ENCODE data around the gene OCIAD1.
"Not testable (repeated sequence)": the region's sequence is repeated elsewhere in the genome, so short reads cannot be mapped to it uniquely, and the experiment has no call there.

The OCIAD1 gene

DNA sequence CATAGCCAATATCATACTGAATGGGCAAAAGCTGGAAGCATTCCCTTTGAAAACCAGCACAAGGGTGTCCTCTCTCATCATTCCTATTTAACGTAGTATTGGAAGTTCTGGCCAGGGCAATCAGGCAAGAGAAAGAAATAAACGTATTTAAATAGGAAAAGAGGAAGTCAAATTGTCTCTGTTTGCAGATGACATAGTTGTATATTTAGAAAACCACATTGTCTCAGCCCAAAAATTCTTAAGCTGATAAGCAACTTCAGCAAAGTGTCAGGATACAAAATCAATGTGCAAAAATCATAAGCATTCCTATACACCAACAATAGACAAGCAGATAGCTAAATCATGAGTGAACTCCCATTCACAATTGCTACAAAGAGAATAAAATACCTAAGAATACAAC lies 9.5 kb upstream of the OCIAD1 start:
- DNase-seq (ENCODE audit: low read depth) = not testable (repeated sequence)

DNA sequence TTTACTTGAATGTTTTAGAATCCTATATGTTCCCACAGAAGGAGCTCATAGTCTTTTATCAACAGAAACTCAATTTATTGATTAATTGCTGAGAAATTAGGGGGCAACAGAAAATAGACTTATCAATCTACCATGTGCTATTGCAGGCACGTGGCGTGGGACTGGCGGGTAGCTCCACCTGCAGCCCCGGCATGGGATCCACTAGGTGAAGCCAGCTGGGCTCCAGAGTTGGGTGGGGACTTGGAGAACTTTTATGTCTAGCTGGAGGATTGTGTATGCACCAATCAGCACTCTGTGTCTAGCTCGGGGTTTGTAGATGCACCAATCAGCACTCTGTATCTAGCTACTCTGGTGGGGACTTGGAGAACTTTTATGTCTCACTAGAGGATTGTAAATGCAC lies 3.3 kb upstream of the OCIAD1 start:
- DNase-seq (ENCODE audit: low read depth) = no peak

DNA sequence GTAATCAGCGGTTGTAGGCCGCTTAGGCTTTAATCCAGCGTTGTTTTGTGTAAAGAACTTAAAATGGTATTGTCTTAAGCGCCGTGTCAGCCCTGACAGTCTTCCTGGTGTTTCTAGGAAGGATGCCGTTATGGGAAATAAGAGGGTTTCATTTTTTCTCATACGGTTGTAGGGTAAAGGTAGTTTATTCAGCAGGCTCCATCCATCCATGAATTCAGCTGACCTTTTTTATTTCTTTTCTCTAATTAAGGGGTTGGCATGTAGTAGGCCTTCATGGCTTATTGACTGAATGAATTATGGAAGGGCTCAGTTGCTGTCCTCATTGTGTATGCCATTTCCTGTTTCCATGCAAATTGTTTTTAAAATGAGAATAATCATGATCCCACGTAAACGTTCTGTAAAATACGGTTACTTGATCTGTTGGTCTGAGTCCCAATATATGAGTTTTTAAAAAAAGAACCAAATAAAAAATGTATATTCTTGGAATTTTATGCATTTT lies 693 bp downstream of the OCIAD1 start:
- peak; percentile 2 for DNase-seq (ENCODE audit: low read depth)

DNA sequence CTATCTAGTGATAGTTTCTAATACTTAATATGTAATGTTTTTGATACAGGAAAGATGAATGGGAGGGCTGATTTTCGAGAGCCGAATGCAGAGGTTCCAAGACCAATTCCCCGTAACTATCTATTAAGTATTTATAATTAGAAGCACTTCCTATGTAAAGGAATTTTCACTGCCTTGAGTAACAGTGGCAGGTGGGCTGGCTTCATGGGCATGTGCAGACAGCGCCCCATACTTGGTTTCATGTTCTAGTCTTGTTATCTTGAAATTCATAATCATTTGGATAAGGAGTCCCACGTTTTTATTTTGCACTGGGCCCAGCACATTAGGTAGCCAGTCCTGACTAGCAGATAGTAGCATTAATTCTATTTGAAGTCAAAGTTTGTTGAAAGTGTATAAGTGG lies 1.7 kb downstream of the OCIAD1 start:
- no peak for DNase-seq (ENCODE audit: low read depth)

DNA sequence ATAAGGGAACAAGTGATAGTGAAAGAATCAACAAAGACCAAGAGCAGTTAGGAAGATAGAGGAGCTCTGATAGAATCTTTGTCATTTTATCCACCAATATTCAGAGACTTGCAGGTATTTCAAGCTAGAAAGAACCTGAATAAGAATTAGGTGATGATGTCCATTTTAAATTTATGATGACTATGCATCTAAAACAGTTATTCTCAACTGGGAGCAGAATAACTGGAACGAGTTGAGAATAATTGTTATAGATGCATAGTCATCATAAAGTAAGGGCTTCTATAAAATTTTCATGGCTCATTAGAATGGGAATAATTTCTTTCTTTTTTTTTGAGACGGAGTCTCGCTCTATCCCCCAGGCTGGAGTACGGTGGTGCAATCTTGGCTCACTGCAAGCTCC lies 5.8 kb downstream of the OCIAD1 start:
- no peak for DNase-seq (ENCODE audit: low read depth)

DNA sequence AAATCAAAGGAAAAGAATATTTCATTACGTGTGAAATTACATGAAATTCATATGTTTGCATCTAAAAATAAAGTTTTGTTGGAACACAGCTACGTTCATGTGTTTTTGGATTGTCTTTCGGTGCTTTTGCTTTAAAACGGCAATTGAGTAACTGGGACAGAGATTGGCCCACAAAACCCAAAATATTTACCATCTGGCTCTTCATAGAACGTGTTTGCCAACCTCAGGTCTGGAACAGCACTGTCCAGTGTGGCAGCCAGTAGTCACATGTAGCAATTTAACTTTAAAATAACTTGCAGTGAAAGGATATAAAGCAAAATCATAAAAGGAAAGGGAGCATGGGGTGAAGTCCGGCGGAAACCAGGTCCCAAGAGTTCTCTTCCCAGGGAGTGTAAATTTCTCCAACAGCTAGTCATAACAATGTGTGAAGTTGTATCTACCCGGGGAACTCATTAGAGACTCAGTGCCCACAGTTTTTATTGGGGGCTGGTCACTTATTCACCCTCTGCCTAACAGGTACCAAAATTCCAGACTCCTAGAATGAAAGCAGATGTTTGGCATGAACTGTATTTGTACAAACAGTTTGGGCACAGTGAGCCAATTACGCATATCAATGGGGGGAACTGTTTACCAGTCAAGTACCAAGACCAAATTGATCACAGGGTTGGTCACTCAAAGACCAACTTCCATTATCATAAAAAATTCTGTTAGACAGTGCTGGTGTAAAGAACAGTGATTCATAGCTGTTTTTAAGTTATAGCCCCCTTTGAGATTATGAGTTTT lies 10.3 kb downstream of the OCIAD1 start:
- DNase-seq (ENCODE audit: low read depth) = no peak

DNA sequence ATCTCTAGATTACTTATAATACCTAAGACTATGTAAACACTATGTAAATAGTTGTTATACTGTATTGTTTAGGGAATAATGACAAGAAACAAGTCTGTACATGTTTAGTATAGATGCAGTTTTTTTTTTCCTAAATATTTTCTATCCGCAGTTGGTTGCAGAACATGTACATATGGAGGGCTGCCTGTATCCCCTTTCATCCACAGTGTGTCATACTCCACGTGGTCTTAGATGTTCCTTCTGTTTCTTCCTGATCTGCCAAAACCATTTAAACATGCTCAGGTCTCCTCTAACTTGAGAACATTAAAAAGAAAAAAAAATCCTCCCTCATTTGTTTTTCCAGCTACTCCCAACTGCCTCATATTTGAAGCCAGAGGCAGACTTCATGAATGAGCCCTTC lies 14.0 kb downstream of the OCIAD1 start:
- DNase-seq (ENCODE audit: low read depth) = no peak

DNA sequence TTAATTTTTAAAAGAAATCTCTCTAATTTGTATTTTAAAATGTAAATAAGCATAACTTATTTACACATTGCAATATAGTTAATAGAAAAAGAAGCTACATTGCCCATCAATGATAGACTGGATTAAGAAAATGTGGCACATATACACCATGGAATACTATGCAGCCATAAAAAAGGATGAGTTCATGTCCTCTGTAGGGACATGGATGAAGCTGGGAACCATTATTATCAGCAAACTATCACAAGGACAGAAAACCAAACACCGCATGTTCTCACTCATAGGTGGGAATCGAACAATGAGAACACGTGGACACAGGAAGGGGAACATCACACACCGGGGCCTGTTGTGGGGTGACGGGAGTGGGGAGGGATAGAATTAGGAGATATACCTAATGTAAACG lies 17.9 kb downstream of the OCIAD1 start:
- DNase-seq (ENCODE audit: low read depth) = not testable (repeated sequence)

DNA sequence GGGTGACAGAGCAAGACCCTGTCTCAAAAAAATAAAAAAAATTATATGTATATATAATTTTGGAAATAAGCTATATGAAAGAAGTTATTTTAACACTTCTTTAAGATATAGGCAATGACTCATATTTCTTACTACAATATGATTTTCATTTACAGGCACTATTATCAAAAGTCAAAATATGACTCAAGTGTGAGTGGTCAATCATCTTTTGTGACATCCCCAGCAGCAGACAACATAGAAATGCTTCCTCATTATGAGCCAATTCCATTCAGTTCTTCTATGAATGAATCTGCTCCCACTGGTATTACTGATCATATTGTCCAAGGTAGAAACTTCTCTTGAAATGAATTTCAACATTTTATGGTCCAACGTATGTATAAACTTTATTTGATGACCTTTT lies 20.8 kb downstream of the OCIAD1 start:
- no peak for DNase-seq (ENCODE audit: low read depth)

DNA sequence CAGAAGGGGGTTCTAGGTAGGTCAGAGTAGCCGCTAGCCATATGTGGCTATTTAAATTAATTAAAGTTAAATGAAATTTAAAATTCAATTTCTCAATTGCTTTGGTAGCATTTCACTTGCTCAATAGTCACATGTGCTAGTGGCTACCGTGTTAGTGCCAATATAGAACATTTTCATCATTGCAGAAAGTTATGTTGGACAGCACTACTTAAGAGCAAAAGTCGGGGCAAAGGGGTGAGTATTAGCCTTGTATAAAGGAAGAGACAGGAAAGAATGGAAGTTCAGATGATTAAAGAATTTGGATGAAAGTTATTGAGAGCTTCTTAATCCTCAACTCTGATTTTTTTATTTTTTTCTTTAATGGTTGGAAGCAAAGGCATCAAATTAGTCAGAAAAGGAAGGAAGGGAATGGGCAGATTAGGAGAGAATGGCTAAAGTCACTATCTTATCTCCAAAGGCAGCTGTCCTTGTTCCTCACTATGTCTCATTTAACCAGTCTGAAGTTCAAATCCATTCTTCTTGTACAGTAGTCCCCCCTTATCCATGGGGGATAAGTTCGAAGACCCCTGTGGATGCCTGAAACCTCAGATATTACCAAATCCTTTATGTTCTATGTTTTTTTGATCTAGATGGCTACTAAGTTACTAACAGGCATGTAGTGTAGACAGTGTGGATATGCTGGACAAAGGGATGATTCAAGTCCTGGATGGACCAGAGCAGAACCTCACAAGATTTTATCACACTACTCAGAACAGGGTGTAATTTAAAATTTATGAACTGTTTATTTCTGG lies 22.9 kb downstream of the OCIAD1 start:
- no peak for DNase-seq (ENCODE audit: low read depth)

DNA sequence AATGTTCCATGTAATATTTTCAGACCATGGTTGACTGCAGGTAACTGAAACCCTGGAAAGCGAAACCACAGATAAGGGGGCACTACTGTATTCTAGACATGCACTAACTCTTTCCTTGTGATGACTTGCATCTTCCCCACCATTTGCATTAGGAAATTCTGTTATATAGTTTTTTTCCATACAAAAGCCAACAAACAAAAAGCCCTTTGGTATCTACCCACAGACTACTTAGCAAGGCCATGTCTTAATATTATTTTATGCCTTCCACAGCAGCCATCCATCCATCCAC lies 23.5 kb downstream of the OCIAD1 start:
- no peak for DNase-seq (ENCODE audit: low read depth)

DNA sequence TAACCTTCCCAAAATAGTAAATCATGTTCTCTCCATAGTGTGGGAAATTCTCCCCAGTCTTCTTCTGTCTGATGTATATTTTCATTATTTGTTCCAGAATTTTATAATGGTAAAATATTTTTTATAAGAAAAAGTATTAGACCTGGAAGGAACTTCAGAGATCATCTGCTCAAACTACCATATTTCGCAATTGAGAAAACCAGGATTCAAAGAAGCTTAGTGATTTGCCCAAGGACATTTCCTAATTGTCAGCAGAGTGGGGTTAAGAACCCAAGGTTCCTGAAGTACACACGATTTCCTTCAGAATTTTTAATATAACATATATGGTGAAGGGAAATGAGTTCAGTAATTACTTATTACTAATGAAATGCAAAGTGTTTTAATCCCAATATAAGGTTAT lies 24.1 kb downstream of the OCIAD1 start:
- no peak for DNase-seq (ENCODE audit: low read depth)

DNA sequence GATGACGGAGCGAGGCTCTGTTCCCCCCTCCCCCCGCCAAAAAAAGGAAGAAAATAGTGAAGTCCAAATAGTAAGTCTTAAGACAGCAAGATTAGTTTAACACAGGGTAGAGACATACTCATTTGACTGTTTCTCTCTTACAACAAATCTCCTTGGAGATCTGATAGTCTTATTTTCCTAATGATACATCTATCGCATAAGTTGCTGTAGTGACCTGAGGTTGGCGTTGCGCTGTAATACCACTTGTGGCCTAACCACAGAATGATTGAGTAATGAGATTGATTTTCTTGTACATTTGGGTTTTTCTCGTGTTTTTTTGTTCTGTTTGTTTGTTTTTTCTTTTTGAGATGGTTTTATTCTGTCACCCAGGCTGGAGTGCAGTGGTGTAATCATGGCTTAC lies 27.2 kb downstream of the OCIAD1 start:
- DNase-seq (ENCODE audit: low read depth) = no peak

DNA sequence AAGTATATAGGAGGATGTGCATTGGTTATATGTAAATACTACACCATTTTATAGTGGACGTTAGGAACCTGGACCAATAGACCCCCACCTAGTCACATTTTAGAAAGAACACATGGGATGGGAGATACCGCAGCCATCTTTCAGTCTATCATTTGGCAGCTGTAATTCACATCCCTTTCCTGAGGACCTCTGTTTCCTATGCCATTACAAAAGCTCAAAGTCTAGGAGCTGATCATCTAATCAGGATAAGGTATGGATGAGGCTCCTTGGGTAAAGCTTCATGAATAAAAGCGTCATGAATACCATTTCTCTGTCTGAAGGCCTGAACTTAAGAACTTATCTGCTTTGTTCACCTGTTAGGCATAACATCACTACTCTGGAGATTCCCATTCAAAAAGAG lies 31.1 kb downstream of the OCIAD1 start:
- DNase-seq (ENCODE audit: low read depth) = no peak

DNA sequence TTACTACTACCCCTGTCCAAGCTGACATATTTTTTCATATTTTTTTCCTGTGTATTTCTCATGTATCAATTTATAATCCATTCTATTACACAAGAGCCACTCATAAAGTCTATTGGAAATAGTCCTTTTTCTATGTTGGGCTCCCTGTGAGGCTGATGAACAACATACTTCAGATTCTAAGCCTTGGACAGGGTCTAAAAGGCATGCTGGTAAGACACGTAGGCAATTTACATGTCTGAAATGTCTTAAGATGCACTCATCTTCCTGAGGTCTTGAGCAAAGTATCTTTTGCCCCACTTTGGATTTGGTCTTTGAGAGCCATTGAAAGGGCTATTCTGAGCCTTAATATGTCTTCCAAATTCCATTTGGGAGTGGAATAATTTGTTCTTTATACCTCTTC lies 31.8 kb downstream of the OCIAD1 start:
- no peak for DNase-seq (ENCODE audit: low read depth)

DNA sequence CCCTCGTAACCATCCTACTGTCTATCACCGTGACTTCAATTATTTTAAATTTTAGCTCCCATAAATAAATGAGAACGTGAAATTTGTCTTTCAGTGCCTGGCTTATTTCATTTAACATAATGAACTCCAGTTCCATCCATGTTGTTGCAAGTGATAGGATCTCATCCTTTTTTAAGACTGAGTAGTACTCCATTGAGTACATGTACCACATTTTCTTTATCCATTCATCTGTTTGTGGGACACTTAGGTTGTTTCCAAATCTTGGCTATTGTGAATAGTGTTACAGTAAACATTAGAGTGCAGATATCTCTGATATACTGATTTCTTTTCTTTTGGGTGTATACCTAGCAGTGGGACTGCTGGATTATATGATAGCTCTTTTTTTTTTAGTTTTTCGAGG lies 32.8 kb downstream of the OCIAD1 start:
- no peak for DNase-seq (ENCODE audit: low read depth)

DNA sequence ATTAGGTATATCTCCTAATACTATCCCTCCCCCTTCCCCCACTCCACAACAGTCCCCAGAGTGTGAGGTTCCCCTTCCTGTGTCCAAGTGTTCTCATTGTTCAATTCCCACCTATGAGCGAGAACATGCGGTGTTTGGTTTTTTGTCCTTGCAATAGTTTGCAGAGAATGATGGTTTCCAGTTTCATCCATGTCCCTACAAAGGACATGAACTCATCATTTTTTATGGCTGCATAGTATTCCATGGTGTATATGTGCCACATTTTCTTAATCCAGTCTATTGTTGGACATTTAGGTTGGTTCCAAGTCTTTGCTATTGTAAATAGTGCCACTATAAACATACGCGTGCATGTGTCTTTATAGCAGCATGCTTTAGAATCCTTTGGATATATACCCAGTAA lies 33.8 kb downstream of the OCIAD1 start:
- not testable (repeated sequence) for DNase-seq (ENCODE audit: low read depth)

DNA sequence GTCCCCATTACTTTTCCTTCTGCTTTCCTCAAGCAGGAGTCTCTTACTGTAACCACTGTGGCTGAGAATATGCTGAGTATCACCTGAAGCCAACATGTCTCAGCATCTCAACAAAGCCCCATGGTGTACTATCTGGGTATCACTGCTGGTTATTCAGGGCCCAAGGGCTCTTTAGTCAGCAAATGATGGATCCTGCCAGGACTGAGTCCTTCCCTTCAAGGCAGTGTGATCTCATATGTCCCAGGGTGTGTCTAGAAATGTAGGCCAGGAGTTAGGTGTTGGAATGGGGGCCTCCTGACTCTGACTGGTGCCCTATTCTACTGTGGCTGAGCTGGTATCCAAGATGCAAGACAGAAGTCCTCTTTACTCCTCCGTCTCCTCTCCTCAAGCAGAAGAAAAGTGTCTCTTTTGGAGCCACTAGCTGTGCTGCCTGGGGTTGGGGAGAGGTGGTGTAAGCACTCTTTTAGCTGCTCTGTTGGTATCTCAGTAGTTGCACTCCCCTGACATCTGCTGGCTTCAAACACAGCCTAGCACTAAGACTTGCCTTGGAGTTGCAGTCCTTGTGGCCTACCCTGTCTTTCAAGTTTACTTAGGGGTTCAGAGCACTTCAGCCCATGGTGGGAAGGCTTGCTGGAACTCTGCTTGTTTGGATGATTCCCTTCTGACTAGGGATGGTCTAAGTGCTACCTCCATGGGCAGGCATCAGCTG lies 47.1 kb downstream of the OCIAD1 start:
- no peak for DNase-seq (ENCODE audit: low read depth)

DNA sequence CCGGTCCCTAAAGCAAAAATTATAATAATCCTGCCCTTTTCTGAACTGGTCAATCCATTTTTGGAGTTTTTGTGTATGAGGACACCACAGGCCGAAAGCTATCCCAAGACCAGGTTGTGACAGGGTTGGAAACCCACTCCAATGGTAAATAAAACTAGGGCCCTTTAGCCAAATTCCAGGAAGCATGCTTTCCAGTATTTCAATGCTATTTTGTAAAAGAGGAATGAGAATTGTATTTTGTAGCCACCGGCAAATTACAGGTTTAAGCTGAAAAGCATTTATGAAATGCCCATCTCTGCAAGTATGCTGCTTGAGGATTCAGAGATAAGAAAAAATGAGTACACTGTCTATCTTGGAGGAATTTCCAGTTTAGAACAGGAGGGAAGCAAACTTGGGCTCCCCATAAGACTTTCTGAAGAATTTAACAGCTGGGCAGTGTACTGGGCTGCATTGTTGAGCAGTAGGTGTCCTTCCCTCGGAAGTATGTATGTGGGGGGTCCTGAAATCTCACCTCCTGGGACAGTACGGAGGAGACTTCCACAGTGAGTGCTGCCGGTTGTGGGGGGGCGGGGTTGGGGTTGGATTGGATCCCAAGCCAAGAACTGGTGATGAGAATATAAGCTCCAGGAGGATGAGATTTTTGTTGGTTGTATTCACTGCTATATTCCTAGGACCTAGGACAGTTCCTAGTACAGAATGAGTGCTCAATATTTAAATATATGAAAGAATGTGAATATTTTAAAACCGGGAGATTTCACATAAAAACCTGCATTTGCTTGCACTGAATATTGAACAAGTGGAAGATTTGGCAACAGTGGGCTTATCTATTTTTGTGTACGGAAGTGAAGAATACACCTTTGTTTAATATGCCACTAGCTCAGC lies 48.9 kb downstream of the OCIAD1 start:
- no peak for DNase-seq (ENCODE audit: low read depth)

DNA sequence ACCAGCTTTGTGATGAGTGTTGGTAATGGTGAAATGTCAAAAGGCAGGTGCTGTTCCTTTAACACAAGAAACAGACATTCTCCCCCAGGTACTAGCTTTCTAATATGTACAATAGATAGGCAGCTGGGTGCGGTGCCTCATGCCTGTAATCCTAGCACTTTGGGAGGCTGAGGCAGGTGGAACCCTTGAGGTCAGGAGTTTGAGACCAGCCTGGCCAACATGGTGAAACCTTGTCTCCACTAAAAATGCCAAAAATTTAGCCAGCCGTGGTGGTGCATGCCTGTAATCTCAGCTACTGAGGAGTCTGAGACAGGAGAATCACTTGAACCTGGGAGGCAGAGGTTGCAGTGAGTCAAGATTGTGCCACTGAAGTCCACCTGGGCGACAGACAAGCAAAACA lies 50.8 kb downstream of the OCIAD1 start:
- not testable (repeated sequence) for DNase-seq (ENCODE audit: low read depth)

DNA sequence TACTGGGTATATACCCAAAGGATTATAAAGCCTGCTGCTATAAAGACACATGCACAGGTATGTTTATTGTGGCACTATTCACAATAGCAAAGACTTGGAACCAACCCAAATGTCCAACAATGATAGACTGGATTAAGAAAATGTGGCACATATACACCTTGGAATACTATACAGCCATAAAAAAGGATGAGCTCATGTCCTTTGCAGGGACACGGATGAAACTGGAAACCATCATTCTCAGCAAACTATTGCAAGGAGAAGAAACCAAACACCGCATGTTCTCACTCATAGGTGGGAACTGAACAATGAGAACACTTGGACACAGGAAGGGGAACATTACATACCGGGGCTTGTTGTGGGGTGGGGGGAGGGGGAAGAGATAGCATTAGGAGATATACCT lies 58.9 kb downstream of the OCIAD1 start:
- DNase-seq (ENCODE audit: low read depth) = not testable (repeated sequence)

DNA sequence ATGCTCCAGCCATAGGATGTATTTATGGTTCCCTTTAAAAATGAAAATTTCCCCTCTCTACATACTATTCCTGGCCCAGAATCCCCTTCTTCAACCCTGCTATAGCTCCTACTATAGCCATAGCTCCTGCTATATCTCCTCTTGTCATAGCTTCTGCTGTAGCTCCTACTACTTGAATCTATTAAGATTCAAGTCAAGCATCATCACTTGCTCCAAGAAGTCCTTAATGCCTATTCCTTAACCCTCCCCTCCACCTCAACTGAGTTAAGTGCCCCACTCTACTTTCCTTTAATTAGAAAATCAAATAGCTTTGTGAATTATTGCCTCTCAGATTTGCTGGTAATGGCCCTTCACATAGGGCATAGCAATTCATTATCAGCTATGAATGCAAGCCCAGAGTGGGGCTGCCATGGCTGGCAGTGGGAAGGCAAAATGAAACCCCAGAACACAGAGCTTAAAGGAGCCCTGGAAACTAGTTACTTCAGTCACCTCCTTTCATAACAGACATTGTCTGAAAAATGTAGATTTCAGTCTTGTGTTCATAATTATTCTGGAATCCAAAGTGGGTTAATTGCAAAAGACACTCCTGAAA lies 60.2 kb downstream of the OCIAD1 start:
- DNase-seq (ENCODE audit: low read depth) = no peak

All from GM04504 (cell line).